Uterus (tissue), 2 donors: ENCODE measurements around the gene SLC44A5.

ENCODE experiments used
- CTCF ChIP-seq, 4 experiments: fragments of 200-600 bp in 2 of 4; fragments of 450-650 bp in 2 of 4; sonication (generic) in 2 of 4; IDR thresholded peaks; one replicate each; pipeline ENCODE4 v1.5.1; 2016 to 2019; ENCODE audit warnings: antibody characterized with exemption in 4 of 4, mild to moderate bottlenecking in 2 of 4, moderate library complexity in 1 of 4
- POLR2A ChIP-seq, 2 donors: fragments of 450-650 bp; IDR thresholded peaks; one replicate each; pipeline ENCODE4 v1.6.1; 2016; ENCODE audit warnings: antibody characterized with exemption in 2 of 2, mild to moderate bottlenecking in 1 of 2, moderate library complexity in 1 of 2

DNA sequence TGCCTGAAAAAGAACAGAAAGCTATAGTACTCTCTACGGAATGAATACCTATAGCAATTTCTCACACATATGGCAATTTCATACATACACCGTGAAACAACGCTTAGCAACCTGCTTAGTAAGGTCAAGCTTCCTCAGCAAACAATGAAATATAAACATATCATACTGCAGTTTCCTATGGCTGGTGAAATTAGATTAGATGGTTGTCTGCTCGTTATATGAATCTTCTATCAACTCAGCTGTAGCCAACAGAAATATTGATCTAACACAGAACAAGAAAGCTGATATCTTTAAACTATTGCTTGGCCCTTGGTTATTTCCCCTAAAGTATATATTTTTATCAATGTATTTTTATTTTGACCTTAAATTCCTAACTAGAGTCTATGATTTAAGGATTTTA is 187.8 kb downstream of the SLC44A5 start:
- TF ChIP-seq CTCF (IDR thresholded peaks at IDR 0.05) (no peak), POLR2A (IDR thresholded peaks at IDR 0.05) (no peak)
